ENCODE results near the gene SH3PXD2A. TPM values are rescaled to one million over a fixed set of nuclear protein-coding genes. Genes with fewer than 3 reads are reported as not detected.

The SH3PXD2A gene
- total and polyA plus RNA-seq, 12 donors: 6.9 to 44.9 (median 34.4) TPM

DNA sequence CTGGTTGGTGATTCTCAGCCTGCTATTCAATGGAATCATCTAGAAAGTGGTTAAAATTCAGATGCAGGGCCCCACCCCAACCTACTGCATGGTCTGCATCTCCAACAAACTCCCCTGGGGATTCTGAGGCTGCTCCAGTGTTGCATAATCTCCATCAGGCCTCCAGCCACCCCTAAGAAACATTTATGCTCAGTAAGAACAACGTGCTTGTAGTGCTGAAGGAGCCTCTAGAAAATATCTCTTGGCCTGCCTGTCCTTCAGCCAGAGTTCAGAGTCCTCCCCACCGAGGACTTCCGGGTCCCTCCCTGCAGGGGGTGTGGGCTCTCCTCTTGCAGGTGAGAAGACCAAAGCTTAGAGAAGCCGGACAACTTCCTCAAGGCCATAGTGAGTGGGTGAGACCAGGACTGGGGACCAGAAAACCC, 159.8 kb downstream of the SH3PXD2A start:
- WGBS, 2 donors: 66 to 72% methylated on average over 4 of the region's 4 CpGs
- DNase-seq (no peak), ATAC-seq (peak in 5 of 8 donors; percentile 5 to 40 (median 26))
- intact Hi-C loops (cut with DNase I): no loop called here
- no peaks in the 10 kb centered on the region for H3K9me3 ChIP-seq
- no peak overlapping the region for H3K4me3 ChIP-seq
- H3K36me3 ChIP-seq: no peaks in the 10 kb centered on the region
- H3K27me3 ChIP-seq: peaks cover 0 to 32% (median 0%) of the 10 kb centered on the region in 7 donors
- peaks cover 9 to 52% (median 22%) of the 10 kb centered on the region in 9 donors for H3K4me1 ChIP-seq
- H3K27ac ChIP-seq: peak overlapping the region in 8 of 10 donors; percentile 35 to 83 (median 63)
- TF ChIP-seq, protein P1, sequence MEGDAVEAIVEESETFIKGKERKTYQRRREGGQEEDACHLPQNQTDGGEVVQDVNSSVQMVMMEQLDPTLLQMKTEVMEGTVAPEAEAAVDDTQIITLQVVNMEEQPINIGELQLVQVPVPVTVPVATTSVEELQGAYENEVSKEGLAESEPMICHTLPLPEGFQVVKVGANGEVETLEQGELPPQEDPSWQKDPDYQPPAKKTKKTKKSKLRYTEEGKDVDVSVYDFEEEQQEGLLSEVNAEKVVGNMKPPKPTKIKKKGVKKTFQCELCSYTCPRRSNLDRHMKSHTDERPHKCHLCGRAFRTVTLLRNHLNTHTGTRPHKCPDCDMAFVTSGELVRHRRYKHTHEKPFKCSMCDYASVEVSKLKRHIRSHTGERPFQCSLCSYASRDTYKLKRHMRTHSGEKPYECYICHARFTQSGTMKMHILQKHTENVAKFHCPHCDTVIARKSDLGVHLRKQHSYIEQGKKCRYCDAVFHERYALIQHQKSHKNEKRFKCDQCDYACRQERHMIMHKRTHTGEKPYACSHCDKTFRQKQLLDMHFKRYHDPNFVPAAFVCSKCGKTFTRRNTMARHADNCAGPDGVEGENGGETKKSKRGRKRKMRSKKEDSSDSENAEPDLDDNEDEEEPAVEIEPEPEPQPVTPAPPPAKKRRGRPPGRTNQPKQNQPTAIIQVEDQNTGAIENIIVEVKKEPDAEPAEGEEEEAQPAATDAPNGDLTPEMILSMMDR (IDR thresholded peaks at IDR 0.05): no peak

DNA sequence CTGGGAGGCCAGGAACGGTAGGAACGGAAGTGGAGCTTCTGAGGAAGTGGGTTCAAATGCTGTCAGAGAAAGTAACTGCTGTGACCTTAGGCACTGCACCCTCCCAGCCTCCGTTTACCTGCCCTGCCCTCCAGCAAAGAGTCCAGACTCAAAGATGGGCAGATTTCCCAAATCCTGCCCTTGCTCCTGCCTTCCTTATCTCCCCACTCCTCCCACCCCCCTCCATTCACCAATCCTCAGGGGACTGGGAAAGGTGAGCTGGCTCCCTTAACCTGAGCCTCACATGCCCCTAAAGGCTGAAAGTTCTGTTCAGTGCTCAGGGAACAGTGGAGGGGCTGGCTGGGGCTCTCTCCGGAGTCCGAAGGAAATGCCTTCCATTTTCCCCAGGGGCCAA, 161.6 kb downstream of the SH3PXD2A start:
- peaks cover 9 to 58% (median 22%) of the 10 kb centered on the region in 9 donors for H3K4me1 ChIP-seq

DNA sequence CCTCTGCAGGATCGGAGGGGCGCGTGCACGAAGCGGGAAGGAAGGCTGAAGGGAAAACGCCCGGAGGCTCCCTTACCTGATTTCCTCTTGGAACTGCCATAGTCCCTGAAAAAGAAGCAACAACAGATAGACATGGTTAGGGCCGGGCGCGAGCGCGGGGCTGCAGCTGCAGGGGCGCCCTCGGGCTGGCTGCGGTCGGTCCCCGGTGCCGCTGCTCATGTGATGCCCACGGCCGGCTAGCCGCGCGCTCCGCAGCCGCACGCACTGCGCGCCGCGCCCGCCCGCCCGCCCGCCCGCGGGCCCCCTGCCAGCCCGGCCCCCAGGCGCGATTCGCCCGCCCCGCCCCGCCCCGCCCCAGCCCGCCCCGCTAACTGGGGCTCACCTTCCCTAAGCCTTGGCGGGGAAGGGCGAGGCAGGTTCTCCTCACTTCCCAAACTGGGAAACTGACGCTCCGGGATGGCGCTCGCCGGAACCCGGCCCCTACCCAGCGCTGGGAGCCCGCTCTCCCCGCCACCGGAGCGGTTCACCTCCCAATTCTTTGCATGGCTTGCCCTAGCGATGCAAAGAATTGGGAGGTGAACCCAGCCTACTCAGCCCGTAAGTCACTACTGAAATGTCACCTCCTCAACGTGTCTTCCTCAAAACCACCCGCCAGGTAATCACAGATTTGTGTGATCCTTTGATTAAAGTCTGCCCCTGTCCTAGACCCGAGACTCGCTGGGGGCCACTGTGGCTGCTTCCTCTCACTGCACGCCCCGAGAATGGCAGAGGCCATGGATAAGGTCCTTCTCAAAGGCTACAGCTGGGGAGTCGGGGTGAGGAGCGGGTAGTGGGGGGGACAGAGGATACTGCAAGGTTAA, 162.2 kb downstream of the SH3PXD2A start:
- ATAC-seq (peak in 1 of 8 donors; percentile 11), DNase-seq (no peak)
- TF ChIP-seq, protein P1 (IDR thresholded peaks at IDR 0.05): no peak
- Histone ChIP-seq H3K9me3 (no peaks in the 10 kb centered on the region), H3K27ac (no peak overlapping the region), H3K27me3 (peaks cover 0 to 32% (median 0%) of the 10 kb centered on the region in 7 donors), H3K4me3 (peak overlapping the region in 8 of 10 donors; percentile 7 to 43 (median 41)), H3K4me1 (peaks cover 9 to 55% (median 22%) of the 10 kb centered on the region in 9 donors), H3K36me3 (no peaks in the 10 kb centered on the region)
- intact Hi-C loops (cut with DNase I): no loop called here
- WGBS, 2 donors: 19 to 24% methylated on average over 37 to 69 of the region's 69 CpGs

More for the DNA sequence above, 161.6 kb downstream of the SH3PXD2A start:
- no peak for ATAC-seq
- 48 to 70% methylated on average over 5 of the region's 5 CpGs for WGBS, 2 donors
- intact Hi-C loops (cut with DNase I): no loop called here
- Histone ChIP-seq H3K4me3 (peak overlapping the region in 2 of 10 donors; percentile 42 to 43), H3K36me3 (no peaks in the 10 kb centered on the region), H3K9me3 (no peaks in the 10 kb centered on the region), H3K27me3 (peaks cover 0 to 32% (median 0%) of the 10 kb centered on the region in 7 donors), H3K27ac (no peak overlapping the region)
- no peak for DNase-seq
- TF ChIP-seq, protein P1 (IDR thresholded peaks at IDR 0.05): no peak

DNA sequence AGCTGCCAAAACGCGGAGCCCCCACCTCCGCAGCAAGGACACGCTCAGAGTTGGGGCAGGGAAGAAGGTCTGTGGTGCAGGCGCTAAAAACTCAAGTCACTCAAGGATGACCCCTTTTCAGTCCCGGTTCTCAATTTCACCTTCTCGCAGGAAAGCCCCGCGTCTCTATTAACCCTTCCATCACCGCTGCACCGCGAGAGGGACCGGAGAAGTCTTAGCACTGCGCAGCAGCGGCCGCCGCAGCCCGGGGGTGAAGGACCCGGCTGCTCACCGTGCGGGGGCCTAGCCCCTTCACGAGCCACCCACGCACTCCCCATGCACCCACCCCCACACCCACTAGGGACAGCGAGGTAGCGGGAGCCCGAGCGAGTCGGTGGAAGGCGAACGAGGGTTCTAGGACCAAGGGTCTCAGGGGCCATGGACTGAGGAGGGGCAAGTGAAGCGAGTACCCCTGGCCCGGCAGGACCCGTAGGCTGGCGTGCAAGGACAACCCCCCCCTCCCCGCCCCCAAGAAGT, 162.9 kb downstream of the SH3PXD2A start:
- TF ChIP-seq, protein P1 (IDR thresholded peaks at IDR 0.05): no peak
- Histone ChIP-seq H3K36me3 (no peaks in the 10 kb centered on the region), H3K27me3 (peaks cover 0 to 32% (median 0%) of the 10 kb centered on the region in 7 donors), H3K9me3 (no peaks in the 10 kb centered on the region), H3K27ac (no peak overlapping the region), H3K4me3 (peak overlapping the region in 6 of 10 donors; percentile 35 to 43 (median 42)), H3K4me1 (peaks cover 9 to 50% (median 22%) of the 10 kb centered on the region in 9 donors)
- intact Hi-C loops (cut with DNase I): no loop called here
- DNase-seq: no peak
- WGBS, 2 donors: 54 to 60% methylated on average over 35 of the region's 35 CpGs
- no peak for ATAC-seq

All from heart right ventricle (tissue), 16 donors.